Heart left ventricle (tissue), 13 donors: ENCODE data around the gene MAP1LC3B.

Experiments used
- CTCF ChIP-seq, 12 donors: fragments of 200-600 bp; sonication (generic) in 4 of 12; IDR thresholded peaks; one replicate each; pipeline versions ENCODE4 v1.5.0 to v1.8.0; 2018 to 2022; ENCODE audit warnings: antibody characterized with exemption in 12 of 12, mild to moderate bottlenecking in 5 of 12
- POLR2A ChIP-seq, 2 donors: fragments of 450-650 bp; IDR thresholded peaks; one replicate each; pipeline ENCODE4 v1.6.1; 2017; ENCODE audit warnings: antibody characterized with exemption in 2 of 2, mild to moderate bottlenecking in 2 of 2, moderate library complexity in 2 of 2
- donor health status: ischemic (EF 13 %, LVEDD 7.1; RV severe dilation, severe dysfunction).
- donor health status: DM: no; HTN: yes; CAD: no.
- donor health status: DM: no; HTN: no; CAD: no.
- donor health status: ischemic (EF 25% LVEDD 6.9; RV normal size, moderate dysfunction).
- donor health status: ischemic (EF 25% LVEDD 5.7; RV mildly dilated, moderate dysfunction).
- donor health status: ischemic (EF 35%, LVEDD 5.7; RV mildly dilated, moderate dysfunction).
- donor health status: nonischemic (EF 11% LVEDD 7.7; RV severe dilation, severe dysfunction).
- donor health status: DM: yes; HTN: yes; CAD: no.
- donor health status: PGD.
- donor health status: ischemic (EF 29% LVEDD 5.4; RV normal size, mild dysfunction).
- donor health status: nonischemic (EF 23%, LVEDD 6.1; RV moderate dilation, normal function).

GRCh38 chr16:87420026-87421002, 28.2 kb downstream of the MAP1LC3B start:
- TF ChIP-seq CTCF (IDR thresholded peaks at IDR 0.05) (no peak), POLR2A (IDR thresholded peaks at IDR 0.05) (no peak)
